HFFc6 (cell line): Measurements from ENCODE around the gene SLC1A4. TPM values are rescaled to one million over a fixed set of nuclear protein-coding genes. Genes with fewer than 3 reads are reported as not detected.

Experiments
- DNase-seq: peaks from one replicate; pipeline ENCODE4 v3.0.0-alpha.2; 2018
- H3K27ac Mint-ChIP-seq: 2 replicates; pipeline ENCODE4 v1.8.0; 2020; ENCODE audit warnings: mild to moderate bottlenecking, mixed read lengths
- H3K27me3 Mint-ChIP-seq: 2 replicates; pipeline ENCODE4 v1.8.0; 2021; ENCODE audit warnings: mild to moderate bottlenecking, moderate library complexity, mixed read lengths; ENCODE audit not compliant: insufficient read depth
- H3K36me3 Mint-ChIP-seq: 2 replicates; pipeline ENCODE4 v1.8.0; 2021; ENCODE audit warnings: low read depth, mixed read lengths
- H3K4me1 Mint-ChIP-seq: 2 replicates; pipeline ENCODE4 v1.8.0; 2020; ENCODE audit warnings: low read depth, mixed read lengths
- H3K4me3 Mint-ChIP-seq: 2 replicates; pipeline ENCODE4 v1.8.0; 2020; ENCODE audit warnings: mild to moderate bottlenecking, moderate library complexity, mixed read lengths
- H3K9me3 Mint-ChIP-seq: 2 replicates; pipeline ENCODE4 v1.8.0; 2020; ENCODE audit warnings: mild to moderate bottlenecking, mixed read lengths
- CTCF ChIP-seq: fragments of 200-600 bp; sonication (generic); IDR thresholded peaks from 2 replicates; pipeline ENCODE4 v1.5.0; 2021; ENCODE audit warnings: antibody characterized with exemption, mild to moderate bottlenecking
- total RNA-seq, 6 experiments: library from RNA; stranded (reverse); fragmentation: NEBNext Ultra II Directional; extraction: Animal tissue kit (Norgen Biotek cat#: 25700); gene quantifications; 2 replicates in 1 of 6; 3 replicates in 5 of 6; pipeline ENCODE4 v1.2.3, GENCODE V29; 2021

The SLC1A4 gene
- total RNA-seq, 6 experiments from 2014 or later = 7.2 to 10.3 (median 9.0) TPM

GRCh38 chr2:64944484-64944883, 44.7 kb upstream of the SLC1A4 start:
- Mint-ChIP-seq H3K27ac (no peak overlapping the region), H3K4me1 (peaks cover 13% of the 10 kb centered on the region), H3K4me3 (no peak overlapping the region), H3K27me3 (peaks cover 18% of the 10 kb centered on the region), H3K9me3 (no peaks in the 10 kb centered on the region), H3K36me3 (no peaks in the 10 kb centered on the region)
- no peak for TF ChIP-seq CTCF
- DNase-seq = no peak

GRCh38 chr2:64945973-64946768, 43.0 kb upstream of the SLC1A4 start:
- no peaks in the 10 kb centered on the region for H3K36me3 Mint-ChIP-seq
- H3K9me3 Mint-ChIP-seq = no peaks in the 10 kb centered on the region
- H3K4me1 Mint-ChIP-seq = peaks cover 18% of the 10 kb centered on the region
- H3K27me3 Mint-ChIP-seq = peaks cover 22% of the 10 kb centered on the region
- TF ChIP-seq CTCF = no peak
- no peak for DNase-seq
- H3K27ac Mint-ChIP-seq = no peak overlapping the region
- H3K4me3 Mint-ChIP-seq = no peak overlapping the region

DNA sequence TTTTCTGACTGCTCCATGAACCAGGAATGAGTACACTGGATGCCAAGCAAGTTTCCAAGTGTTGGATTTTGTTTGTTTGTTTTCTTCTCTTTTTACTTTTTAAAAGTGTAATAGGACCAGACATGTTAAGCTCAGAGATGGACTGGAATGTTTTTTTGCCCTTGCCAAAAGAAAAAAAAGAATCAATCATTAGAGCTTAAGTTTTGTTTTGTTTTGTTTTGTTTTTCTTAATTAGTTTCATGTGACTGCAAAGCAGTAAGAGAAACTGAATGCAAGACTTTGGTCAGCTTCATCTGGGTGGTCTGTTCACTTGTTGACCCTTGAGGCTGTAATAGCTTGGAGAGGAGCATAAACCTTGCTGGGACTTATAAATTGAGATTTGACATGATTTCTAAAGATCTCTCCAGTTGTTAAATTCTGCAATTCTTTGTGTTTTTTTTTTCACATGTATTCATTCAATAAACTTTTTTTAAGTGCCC, 42.4 kb upstream of the SLC1A4 start:
- Mint-ChIP-seq H3K9me3 (no peaks in the 10 kb centered on the region), H3K27me3 (peaks cover 21% of the 10 kb centered on the region), H3K36me3 (no peaks in the 10 kb centered on the region), H3K27ac (no peak overlapping the region), H3K4me1 (peaks cover 18% of the 10 kb centered on the region), H3K4me3 (no peak overlapping the region)
- no peak for DNase-seq
- no peak for TF ChIP-seq CTCF

DNA sequence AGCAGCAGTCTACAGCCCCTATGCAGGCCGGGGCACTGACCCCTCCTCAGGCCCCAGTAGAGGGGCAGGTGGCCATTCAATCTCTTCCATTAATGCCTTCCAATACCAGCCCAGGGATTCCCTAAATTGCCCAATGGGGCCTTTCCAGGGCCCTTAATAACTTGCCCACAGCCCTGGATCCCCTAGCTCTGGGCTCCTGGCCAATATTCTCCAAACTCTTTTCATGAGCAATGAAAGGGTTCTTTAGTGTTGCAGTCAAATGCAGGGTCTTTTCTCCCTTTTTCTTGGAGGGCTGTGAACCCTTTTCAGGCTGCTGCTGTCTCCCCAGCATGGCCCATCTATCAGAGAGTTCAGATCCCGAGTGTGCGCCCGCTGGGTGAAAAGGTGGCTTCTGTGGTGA, 41.3 kb upstream of the SLC1A4 start:
- H3K4me1 Mint-ChIP-seq = peaks cover 26% of the 10 kb centered on the region
- H3K4me3 Mint-ChIP-seq = no peak overlapping the region
- no peaks in the 10 kb centered on the region for H3K36me3 Mint-ChIP-seq
- no peaks in the 10 kb centered on the region for H3K9me3 Mint-ChIP-seq
- DNase-seq = no peak
- H3K27ac Mint-ChIP-seq = no peak overlapping the region
- no peak for TF ChIP-seq CTCF
- peaks cover 21% of the 10 kb centered on the region for H3K27me3 Mint-ChIP-seq

DNA sequence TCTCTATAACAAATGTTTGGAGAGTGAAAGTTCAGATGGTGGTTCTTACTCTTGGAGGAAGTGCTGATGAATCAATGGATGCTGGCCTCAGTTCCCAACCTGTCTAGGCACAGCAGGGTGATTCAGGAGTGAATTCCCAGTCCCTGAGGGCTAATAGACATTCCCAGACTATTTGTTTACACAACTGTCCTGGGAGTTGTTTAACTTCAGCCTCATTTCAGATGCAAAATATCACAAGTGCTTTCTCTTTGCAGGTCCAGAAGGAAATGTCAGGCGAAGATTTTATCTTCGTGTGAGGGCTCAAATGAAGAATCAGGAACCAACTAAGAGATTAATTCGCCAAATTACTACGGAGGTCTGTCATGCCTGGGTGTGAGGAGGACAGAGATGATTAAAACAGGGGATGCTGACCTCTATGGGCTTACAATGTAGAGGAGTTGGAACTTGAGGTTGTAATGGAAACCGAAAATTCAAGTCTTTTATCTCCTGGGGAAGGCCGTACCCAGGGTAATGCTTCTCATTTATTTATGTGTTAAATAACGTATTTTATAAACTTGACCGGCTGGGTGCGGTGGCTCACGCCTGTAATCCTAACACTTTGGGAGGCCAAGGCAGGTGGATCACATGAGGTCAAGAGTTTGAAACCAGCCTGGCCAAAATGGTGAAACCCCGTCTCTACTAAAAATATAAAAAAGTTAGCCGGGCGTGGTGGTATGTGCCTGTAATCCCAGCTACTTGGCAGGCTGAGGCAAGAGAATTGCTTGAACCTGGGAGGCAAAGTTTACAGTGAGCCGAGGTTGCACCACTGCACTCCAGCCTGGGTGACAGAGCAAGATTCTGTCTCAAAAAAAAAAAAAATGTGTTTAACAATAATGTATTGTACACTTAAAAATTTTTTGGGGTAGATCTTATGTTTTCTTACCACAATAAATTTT, 38.7 kb upstream of the SLC1A4 start:
- Mint-ChIP-seq H3K4me3 (no peak overlapping the region), H3K27me3 (peaks cover 23% of the 10 kb centered on the region)

More for the DNA sequence above, 38.7 kb upstream of the SLC1A4 start:
- Mint-ChIP-seq H3K9me3 (peaks cover 2% of the 10 kb centered on the region), H3K27ac (no peak overlapping the region), H3K36me3 (peaks cover 1% of the 10 kb centered on the region), H3K4me1 (peaks cover 28% of the 10 kb centered on the region)
- TF ChIP-seq CTCF = no peak
- DNase-seq = no peak
